WI38 (cell line): Measurements from ENCODE around the gene TMEM125.

Source experiments
- H3K4me3 ChIP-seq: 2 replicates; pipeline ENCODE4 v1.5.1; 2011; ENCODE audit warnings: low read depth, mild to moderate bottlenecking, control low read depth, low read length
- CTCF ChIP-seq: IDR thresholded peaks from 2 replicates; pipeline ENCODE4 v1.5.1; 2012; ENCODE audit warnings: low read depth, mild to moderate bottlenecking, control low read depth, low read length

Gene TMEM125

DNA sequence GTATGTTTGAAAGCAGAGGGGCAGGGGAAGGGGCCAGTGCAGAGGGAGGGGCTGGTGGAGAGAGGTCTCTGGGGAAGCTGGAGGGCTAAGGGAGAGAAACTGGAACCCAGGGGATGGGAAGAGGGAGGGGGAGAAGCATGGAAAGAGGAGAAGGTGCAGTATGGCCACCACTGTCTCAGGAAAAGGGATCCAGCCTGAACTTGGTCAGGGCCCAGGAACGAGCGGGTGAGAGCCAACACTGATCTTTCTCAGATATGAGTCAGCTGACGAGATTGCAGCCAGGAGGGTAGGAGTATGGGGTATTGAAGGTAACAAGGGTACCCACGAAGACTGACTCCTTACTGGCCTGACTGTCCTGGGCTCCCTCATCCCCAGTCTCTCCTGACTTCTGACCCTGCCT lies 49.0 kb downstream of the TMEM125 start:
- no peak for TF ChIP-seq CTCF
- no peak overlapping the region for H3K4me3 ChIP-seq

DNA sequence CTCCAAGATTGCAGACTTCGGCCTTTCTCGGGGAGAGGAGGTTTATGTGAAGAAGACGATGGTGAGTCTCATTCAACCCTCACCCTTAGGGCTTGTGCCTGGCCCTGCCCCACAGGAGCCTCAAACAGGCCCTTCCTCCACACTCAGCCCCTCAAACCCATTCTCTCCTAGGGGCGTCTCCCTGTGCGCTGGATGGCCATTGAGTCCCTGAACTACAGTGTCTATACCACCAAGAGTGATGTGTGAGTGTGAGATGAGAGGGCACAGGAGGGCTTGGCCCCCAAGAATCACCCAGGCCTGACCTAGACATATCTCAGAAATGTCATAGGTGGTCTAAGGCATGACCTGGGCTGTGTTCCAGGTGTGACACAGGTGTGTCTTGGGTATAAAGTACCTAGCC lies 49.5 kb downstream of the TMEM125 start:
- no peak overlapping the region for H3K4me3 ChIP-seq
- no peak for TF ChIP-seq CTCF

- H3K4me3 ChIP-seq, result no peak overlapping the region
- no peak for TF ChIP-seq CTCF
Observed at GRCh38 chr1:43319766-43320165, 50.0 kb downstream of the TMEM125 start.

DNA sequence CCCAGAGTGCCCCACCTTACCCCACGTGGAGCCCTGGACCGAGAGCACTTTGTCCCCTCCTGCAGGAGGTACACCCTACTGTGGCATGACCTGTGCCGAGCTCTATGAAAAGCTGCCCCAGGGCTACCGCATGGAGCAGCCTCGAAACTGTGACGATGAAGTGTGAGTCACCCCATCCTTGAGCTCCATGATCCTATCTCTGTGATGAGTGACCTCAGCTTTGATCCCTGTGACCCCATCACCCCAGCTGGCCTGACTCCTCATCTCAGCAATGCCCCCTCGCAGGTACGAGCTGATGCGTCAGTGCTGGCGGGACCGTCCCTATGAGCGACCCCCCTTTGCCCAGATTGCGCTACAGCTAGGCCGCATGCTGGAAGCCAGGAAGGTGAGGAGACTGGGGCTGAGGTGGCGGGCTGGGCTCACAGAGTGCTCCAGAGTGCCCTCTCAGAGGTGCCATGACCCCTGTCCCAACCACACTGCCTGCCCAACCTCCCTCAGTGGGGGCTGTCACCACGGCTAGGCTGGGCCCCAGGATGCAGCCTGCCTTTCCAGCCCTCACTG lies 51.6 kb downstream of the TMEM125 start:
- no peak for TF ChIP-seq CTCF
- no peak overlapping the region for H3K4me3 ChIP-seq

DNA sequence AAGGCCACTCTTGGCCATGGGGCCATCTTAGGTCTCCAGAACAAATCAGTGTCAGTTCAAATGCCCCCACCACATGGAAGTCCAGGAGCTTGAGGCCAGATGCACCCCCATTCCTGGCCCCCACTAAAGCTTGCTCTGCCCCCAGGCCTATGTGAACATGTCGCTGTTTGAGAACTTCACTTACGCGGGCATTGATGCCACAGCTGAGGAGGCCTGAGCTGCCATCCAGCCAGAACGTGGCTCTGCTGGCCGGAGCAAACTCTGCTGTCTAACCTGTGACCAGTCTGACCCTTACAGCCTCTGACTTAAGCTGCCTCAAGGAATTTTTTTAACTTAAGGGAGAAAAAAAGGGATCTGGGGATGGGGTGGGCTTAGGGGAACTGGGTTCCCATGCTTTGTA lies 52.7 kb downstream of the TMEM125 start:
- no peak overlapping the region for H3K4me3 ChIP-seq
- no peak for TF ChIP-seq CTCF
